GM13977 (cell line): Measurements from ENCODE around the gene AOAH.
"Not testable (repeated sequence)": the region's sequence is repeated elsewhere in the genome, so short reads cannot be mapped to it uniquely, and the experiment has no call there.

Experiments used
- DNase-seq: peaks from one replicate; pipeline ENCODE4 v3.0.0; 2012; ENCODE audit warnings: low spot score
- CTCF ChIP-seq: IDR thresholded peaks from 2 replicates; pipeline ENCODE4 v1.5.1; 2012; ENCODE audit warnings: mild to moderate bottlenecking, control low read depth; ENCODE audit not compliant: insufficient read depth; ENCODE audit errors: extremely low read depth, missing control alignments
- in situ Hi-C: fragments of 300-500 bp; cut with MboI; formaldehyde crosslinking; loops from one replicate; pipeline ENCODE4 v1.12.0; 2022; ENCODE audit warnings: low sequenced_read_pairs, low pct_unique_long_range_greater_than_20kb, mixed read lengths, inconsistent platforms; ENCODE audit not compliant: unreplicated experiment

The AOAH gene

GRCh38 chr7:36512616-36513015, 211.7 kb downstream of the AOAH start:
- no peak for DNase-seq
- no peak for TF ChIP-seq CTCF
- in situ Hi-C loops, result no loop called here

GRCh38 chr7:36509962-36510361, 214.3 kb downstream of the AOAH start:
- DNase-seq, result no peak
- no peak for TF ChIP-seq CTCF
- in situ Hi-C loops, result no loop called here

GRCh38 chr7:36507475-36508440, 216.5 kb downstream of the AOAH start:
- no peak for TF ChIP-seq CTCF
- in situ Hi-C loops, result no loop called here
- no peak for DNase-seq

GRCh38 chr7:36506820-36507219, 217.5 kb downstream of the AOAH start:
- TF ChIP-seq CTCF, result no peak
- in situ Hi-C loops, result no loop called here
- no peak for DNase-seq

DNA sequence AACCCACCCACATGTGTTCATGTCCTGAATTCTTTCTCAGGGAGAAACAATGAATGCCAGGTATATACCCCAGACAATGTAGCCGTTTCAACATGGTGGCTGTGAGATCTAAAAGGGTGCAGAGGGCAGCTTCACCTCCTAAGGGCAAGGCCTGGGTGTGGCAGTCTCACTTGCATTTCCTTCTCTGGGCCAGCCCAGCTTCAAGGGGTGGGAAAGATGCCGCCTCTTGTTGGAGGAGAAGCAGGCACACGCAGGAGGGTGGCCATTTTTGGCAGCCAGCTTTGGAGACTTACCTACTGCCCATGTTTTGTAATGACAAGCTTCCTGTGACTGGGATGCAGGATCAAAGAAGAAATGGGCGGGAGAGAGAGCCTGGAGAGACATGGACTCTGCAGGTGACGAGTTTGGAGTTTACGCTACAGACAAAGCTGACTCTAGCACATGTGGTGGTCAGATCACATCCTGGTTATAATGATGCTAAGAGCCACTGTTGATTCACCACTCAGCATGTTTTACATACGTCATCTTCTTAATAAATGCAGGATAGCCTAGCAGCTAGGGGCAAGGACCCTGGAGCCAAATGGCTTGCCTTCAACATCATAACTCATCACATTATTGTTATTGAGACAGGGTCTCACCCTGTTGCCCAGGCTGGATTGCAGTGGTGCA, 218.0 kb downstream of the AOAH start:
- no peak for DNase-seq
- in situ Hi-C loops, result no loop called here
- no peak for TF ChIP-seq CTCF

DNA sequence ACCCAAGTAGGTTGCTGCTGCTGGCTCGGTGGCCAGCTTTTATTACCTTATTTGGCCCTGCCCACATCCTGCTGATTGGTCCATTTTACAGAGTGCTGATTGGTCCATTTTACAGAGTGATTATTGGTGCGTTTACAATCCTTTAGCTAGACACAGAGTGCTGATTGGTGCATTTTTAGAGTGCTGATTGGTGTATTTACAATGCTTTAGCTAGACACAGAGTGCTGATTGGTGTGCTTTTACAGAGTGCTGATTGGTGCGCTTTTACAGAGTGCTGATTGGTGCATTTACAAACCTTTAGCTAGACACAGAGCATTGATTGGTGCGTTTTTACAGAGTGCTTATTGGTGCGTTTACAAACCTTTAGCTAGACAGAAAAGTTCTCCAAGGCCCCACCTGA, 219.7 kb downstream of the AOAH start:
- DNase-seq, in situ Hi-C loops: not testable (repeated sequence)

DNA sequence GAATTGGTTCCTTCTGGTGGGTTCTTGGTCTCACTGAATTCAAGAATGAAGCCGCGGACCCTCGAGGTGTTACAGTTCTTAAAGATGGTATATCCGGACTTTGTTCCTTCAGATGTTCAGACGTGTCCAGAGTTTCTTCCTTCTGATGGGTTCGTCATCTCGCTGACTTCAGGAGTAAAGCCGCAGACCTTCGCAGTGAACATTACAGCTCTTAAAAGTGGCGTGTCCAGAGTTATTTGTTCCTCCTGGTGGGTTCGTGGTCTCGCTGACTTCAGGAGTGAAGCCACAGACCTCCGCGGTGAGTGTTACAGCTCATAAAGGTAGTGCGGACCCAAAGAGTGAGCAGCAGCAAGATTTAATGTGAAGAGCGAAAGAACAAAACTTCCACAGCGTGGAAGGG, 220.1 kb downstream of the AOAH start:
- DNase-seq, in situ Hi-C loops: not testable (repeated sequence)
